Stimulated activated CD8-positive, alpha-beta memory T cell treated with anti-CD3 and anti-CD28 coated beads, Interleukin-7, amount 100 ng/mL, for 4 hours (primary cell): ENCODE data around the gene TMEM89.

Experiments used
- DNase-seq, 2 donors: peaks; one replicate each; pipeline ENCODE4 v3.0.0-alpha.2; 2020; ENCODE audit warnings: low read depth in 2 of 2

TMEM89 gene

DNA sequence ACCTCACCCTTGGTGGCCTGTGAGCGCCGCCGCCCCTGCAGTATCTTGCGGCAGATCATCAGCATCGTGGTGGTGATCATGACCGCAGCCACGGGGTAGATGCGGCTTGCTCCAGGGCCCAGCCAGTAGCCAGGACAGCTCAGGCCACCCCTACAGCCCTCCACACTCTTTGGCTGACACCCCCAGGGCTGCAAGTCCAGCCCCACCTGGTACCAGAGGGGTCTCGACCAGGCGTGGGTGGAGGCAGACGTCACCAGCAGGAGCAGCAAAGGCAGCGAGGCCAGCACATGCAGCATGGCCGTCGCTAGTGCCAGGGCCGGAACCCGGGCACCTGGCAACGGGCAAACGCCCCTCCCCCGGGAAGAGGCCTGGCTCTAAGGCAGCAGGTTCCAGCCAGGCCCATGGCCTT is at the start of gene TMEM89:
TMEM89 (minus strand) TSS at position 309 of the 409 bp plus-strand sequence; CDS start at position 296, 13 bp downstream.
- no peak for DNase-seq

GRCh38 chr3:48664929-48665328 is 43.4 kb upstream of the TMEM89 start:
- no peak for DNase-seq

DNA sequence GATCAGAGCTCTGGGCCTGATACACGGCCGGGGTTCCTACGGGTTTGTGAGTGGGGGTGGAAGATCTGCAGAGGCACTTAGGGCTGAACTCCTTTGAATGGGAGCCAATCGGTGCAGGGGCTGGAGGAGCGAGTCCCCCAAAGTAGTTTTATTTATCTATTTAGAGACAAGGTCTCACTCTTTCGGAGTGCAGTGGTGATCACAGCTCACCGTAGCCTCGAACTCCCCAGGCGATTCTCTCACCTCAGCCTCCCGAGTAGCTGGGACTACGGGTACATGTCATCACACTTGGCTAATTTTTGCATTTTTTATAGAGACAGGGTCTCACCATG is 42.7 kb upstream of the TMEM89 start:
- DNase-seq, result no peak

DNA sequence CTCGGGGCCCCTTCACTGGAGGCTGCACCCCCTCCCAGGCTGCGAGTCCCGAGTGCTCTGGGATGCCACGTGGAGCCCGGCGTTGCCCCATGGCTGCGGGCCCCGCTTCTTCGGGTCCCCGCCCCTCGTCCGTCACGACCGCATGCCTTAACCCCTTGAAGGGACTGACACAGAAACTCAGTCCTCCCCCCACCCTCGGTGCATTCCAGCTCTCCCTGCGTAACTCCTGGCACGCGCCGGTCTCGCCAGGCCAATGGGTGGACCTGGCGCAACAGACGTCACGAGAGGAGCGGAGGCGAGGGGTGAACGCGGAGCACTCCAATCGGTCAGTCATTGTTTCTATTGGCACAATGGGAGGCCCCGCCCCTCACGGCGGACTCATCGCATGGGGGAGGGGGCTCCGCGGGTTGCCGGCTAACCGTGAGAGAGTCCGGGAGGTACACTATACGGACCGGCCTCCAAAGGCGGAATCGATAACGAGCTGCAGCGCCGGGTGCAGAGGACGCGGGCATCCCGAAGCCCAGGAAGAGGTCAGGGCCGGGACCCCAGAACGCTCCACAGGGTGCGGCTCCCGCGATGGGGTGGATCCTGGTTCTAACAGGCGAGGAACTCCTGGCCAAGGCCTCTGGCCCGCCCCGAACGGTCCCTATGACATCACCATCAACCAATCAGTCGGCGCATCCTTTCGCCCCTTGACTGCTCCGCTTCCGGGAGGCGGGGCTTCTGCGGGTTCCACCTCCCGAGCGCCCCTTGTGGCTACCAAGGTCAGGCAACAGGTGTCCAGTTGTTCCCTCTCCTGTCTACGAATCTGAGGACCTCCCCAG is 42.1 kb upstream of the TMEM89 start:
- peak; percentile 69 to 77 for DNase-seq

GRCh38 chr3:48662753-48663488 is 41.4 kb upstream of the TMEM89 start, which contains the start of gene CELSR3:
CELSR3 (minus strand) TSS chr3:48662886; CDS start chr3:48662634, 252 bp downstream.
- peak in 1 of 2 donors; percentile 23 for DNase-seq

GRCh38 chr3:48662145-48662752 is 40.7 kb upstream of the TMEM89 start:
- no peak for DNase-seq

DNA sequence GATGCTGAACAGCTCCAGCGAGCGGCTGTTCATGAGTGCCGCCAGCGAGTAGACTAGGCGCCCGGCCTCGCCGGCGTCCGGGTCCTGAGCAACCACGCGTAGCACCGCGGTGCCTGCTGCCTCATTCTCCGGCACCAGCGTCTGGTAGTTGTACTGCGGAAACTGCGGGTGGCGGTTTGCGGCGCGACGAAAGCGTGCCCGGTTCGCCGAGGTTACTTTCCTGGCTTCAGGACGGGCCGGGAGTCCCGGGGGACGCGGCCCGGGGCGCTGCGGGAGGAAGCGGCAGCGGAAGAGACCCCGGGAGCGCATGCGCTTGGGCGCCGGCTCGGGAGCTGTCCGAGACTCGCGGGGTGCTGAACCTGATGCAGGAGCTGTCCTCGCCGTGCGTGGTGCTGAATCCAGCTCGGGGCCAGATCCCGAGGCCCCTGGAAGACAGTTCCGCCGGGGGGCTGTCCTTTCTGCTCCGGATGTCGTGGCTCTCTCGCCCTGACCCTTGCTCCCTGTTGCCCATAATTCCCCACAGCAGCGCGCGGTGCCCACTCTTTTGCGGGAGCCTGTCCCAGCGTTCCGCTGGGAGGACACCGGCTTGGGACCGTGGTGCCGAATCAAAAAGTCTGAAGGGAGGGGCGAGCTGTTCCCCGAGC is 40.1 kb upstream of the TMEM89 start:
- DNase-seq, result peak; percentile 44 to 54

- DNase-seq, result no peak
Observed at GRCh38 chr3:48660800-48661400, 39.3 kb upstream of the TMEM89 start.

DNA sequence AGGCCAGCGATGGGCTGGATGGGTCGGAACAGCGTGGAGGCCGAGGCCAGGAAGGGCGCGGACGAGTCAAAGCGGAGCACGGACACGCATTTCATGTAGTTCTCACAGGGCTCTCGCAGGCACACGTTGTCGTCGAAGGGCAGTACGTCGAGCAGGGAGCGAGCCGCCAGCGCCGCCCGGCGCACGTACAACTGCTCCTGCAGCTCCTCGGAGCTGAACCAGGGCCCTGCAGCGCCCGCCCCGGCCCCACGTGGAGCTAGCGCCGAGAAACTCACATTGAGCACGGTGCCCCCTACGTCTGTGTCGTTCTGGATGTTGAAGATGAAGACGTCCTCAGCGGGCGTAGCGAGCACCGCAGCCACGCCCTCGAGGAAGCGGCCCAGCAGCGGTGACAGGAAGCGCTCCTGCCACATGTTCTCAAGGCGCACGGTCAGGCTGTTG is 35.3 kb upstream of the TMEM89 start:
- peak in 1 of 2 donors; percentile 19 for DNase-seq

DNA sequence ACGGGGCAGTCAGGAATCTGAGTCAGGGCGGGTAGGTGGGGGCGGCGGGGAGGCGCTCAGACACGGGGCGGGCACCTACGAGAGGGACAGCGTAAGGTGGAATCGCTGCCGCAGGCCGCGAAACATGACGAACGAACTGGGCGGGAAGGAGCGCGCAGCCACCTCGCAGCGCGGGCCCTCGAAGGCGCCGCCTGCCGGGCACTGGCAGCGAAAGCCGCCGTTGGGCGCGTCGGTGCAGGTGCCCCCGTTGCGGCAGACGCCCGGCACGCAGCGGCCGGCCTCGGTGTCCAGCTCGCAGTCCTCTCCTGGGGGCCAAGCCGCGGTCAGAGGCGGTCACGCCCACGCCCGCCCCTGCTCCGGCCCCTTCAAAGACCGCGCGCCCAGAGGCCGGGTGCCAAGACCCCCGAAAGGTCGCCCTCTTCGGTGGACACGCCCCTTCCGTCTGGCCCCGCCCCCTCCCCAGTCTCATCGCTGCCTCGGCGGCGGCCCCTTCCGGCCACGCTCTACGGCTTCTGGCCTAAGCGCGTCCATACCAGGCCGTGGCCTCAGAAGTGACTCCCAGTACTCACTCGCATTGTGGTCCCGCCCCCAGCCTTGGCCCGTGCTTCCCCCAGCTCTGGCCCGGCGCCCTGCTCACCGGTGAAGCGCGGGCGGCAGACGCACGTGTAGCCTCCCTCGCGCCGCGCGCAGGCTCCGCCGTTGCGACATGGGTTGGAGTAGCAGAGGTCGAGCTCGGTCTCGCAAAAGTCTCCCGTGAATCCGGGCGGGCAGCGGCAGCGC is 34.7 kb upstream of the TMEM89 start:
- peak; percentile 80 to 86 for DNase-seq

DNA sequence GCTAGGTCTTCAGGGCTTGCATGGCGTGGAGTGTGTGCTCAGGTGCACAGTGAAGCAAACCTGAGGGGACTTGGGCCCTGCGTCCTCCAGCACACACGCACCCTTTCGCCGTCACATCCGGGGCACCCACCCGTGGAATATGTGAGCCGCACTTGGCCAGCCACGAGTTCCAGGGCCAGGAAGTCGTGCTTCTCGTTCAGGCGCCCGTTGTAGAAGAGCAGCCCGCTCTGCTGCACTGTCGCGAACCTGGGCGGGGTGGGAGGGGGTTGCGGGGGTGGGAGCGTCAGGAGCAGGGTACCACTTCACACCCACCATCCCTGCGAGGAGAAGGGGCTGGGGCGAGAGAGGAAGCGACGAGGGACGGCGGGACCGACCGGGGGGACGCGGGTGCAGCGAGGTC is 34.0 kb upstream of the TMEM89 start:
- DNase-seq, result peak; percentile 50 to 65

DNA sequence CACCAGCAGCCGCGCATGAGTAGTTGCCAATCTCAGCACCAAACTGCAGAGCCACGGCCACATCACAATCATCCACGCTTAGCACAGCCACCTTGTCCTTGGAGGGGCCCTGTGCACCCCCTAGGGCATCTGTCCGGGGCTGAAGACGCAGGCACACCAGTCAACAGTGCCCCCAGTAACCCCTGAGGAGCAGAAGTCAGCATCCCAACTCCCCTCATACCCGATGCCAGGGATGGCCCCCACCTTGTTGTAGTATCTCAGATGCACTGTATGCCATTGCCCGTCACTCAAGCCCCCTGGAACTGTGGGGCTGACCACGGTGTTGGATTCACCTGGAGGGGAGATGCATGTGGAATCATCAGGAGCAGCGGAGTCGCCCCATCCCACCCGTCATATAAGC is 33.5 kb upstream of the TMEM89 start:
- no peak for DNase-seq

GRCh38 chr3:48652923-48653715 is 31.6 kb upstream of the TMEM89 start:
- no peak for DNase-seq

- no peak for DNase-seq
Observed at GRCh38 chr3:48651771-48652170, 30.2 kb upstream of the TMEM89 start.

DNA sequence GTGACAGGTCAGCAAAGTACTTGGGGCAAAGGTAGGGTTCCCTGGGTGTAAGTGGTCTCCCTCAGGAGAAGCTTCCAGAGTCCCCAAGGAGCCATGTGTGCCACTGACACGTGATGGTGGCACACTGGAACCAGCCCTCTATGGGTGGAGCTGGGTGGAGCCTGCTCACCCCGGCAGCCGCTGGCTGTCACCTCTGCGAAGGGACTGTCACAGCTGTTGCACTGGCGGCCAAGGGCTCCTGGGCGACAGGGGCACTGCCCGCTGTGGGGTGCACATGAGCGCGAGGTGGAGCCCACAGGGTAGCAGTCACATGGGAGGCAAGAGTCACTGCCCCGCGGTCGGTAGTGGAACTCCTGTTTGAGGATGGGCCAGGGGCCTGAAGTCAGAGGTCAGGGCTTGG is 29.2 kb upstream of the TMEM89 start:
- no peak for DNase-seq

DNA sequence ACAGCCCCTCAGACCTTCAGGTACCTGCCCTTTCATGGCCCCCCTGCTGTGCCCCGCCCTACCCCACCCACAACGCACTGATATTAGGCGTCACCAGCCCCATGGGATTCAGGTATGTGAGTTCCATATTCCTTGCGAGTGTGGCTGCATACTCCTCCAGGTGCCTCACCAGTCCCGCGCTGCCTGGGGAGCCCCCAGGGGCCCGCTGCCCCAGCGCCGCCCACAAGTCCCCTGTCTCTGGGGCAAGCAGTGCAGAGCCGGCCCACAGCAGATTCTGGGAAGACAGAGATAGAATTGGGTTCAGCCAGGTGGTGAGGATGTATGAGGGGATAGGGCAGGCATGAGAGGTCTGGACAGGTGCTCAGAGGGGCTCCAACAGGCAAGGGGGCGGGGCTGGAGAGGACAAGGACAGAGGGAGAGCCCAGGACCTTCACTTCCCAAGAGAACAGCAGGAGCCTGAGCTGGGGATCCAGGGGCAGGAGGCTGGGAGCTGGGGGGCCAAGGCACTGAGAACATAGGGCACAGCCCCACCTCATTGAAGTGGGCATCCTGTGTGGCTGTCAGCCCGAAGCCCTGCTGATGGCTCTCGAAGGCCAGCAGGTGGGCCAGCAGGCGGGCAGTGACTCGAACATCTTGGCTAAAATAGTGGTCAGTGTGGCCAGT is 26.8 kb upstream of the TMEM89 start:
- no peak for DNase-seq

GRCh38 chr3:48647714-48648113 is 26.1 kb upstream of the TMEM89 start:
- DNase-seq, result no peak

DNA sequence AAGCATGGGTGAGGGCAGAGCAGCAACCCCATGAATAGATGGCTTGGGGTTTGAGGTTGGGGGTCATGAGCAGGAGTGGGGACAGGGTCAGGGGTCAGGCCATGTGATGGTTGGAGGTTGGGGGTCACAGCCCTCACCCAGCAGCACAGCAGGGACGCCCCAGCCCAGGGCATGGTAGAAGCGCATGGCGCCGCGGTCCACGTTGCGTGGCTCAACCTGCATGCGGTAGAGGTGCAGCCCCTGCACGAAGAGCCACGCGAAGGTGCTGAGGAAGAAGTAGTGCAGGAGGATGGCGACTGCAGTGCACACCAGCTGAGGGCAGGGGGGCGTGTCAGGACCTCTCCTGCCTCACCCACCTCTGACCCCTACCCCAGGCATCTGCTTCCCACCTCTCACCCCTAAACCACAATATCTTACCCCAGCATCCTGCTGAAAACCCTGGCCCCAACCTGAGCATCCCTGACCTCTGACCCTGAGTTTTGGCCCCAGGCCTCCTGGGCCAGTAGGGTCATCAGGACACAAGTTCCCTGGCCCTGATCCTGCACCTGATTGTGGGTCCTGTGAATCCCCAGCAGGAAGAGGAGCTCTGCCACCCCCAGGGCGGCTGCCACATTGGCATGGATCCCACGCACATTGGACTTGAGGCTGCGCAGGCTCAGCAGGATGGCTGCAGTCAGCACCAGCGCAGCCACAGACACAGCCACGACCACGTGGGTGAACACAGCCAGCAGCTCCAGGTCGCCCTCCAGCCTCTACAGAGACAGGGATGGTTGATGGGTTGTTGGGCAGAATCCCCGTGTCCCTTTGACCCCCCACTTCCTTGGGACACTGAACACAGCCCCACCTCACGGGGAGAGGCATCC is 23.6 kb upstream of the TMEM89 start:
- no peak for DNase-seq
